Activated CD4-positive, alpha-beta memory T cell treated with anti-CD3 and anti-CD28 coated beads, Interleukin-2, amount 10 ng/mL, durations not matched to agents 7 days and 5 days (primary cell): ENCODE measurements around the gene SLC37A2. TPM values are rescaled to one million over a fixed set of nuclear protein-coding genes. Genes with fewer than 3 reads are reported as not detected.
"Not testable (repeated sequence)": the region's sequence is repeated elsewhere in the genome, so short reads cannot be mapped to it uniquely, and the experiment has no call there.

Source experiments
- CTCF ChIA-PET: fragments of 350-600 bp; sonication (Branson Sonifier 250); formaldehyde crosslinking; loops from one replicate; lab custom pipeline; 2021; ENCODE audit warnings: antibody characterized with exemption, inconsistent platforms; lab: Charles Lee
- POLR2A ChIA-PET: fragments of 350-600 bp; sonication (Branson Sonifier 250); formaldehyde crosslinking; loops from one replicate; lab custom pipeline; 2021; ENCODE audit warnings: antibody characterized with exemption; lab: Charles Lee
- DNase-seq: peaks from one replicate; pipeline ENCODE4 v3.0.0-alpha.2; 2020
- H3K27ac Mint-ChIP-seq: one replicate; pipeline ENCODE4 v1.8.0; 2021; ENCODE audit warnings: mild to moderate bottlenecking, mixed read lengths
- H3K27me3 Mint-ChIP-seq: one replicate; pipeline ENCODE4 v1.8.0; 2021; ENCODE audit warnings: mixed read lengths
- H3K36me3 Mint-ChIP-seq: one replicate; pipeline ENCODE4 v1.8.0; 2021; ENCODE audit warnings: low read depth, mixed read lengths
- H3K4me1 Mint-ChIP-seq: one replicate; pipeline ENCODE4 v1.8.0; 2021; ENCODE audit warnings: mixed read lengths
- H3K4me3 Mint-ChIP-seq: one replicate; pipeline ENCODE4 v1.8.0; 2021; ENCODE audit warnings: mild to moderate bottlenecking, mixed read lengths
- H3K9me3 Mint-ChIP-seq: one replicate; pipeline ENCODE4 v1.8.0; 2021; ENCODE audit warnings: mixed read lengths
- total RNA-seq, 2 experiments: library from RNA; stranded (reverse); gene quantifications; one replicate each; pipeline ENCODE4 v1.2.3, GENCODE V29; 2021

SLC37A2 gene
- total RNA-seq, 2 experiments from 2014 or later, result 2.2 to 2.6 TPM

GRCh38 chr11:125090151-125090550 is 27.0 kb downstream of the SLC37A2 start:
- H3K27ac Mint-ChIP-seq, H3K4me1 Mint-ChIP-seq, H3K9me3 Mint-ChIP-seq, H3K36me3 Mint-ChIP-seq, H3K27me3 Mint-ChIP-seq, DNase-seq, H3K4me3 Mint-ChIP-seq, POLR2A ChIA-PET: not testable (repeated sequence)
- CTCF ChIA-PET, result interaction anchor here (1.4 to 4.3 kb wide), 6 partner anchors 13 to 51 kb away, joined by 4 to 27 read pairs (median 8); partner anchors contain the start of gene TMEM218

GRCh38 chr11:125090816-125091215 is 27.7 kb downstream of the SLC37A2 start:
- H3K4me3 Mint-ChIP-seq, result no peak overlapping the region
- H3K27ac Mint-ChIP-seq, result no peak overlapping the region
- H3K27me3 Mint-ChIP-seq, result no peaks in the 10 kb centered on the region
- ChIA-PET POLR2A (interaction anchor here (1.0 to 1.5 kb wide), 2 partner anchors 21 to 51 kb away, joined by 3 to 5 read pairs; partner anchors contain the start of gene TMEM218), CTCF (interaction anchor here (0.6 to 4.3 kb wide), 8 partner anchors 13 to 75 kb away, joined by 3 to 27 read pairs (median 7); partner anchors contain the start of gene TMEM218)
- no peak for DNase-seq
- H3K36me3 Mint-ChIP-seq, result no peaks in the 10 kb centered on the region
- no peaks in the 10 kb centered on the region for H3K9me3 Mint-ChIP-seq
- no peaks in the 10 kb centered on the region for H3K4me1 Mint-ChIP-seq

GRCh38 chr11:125091247-125091876 is 28.3 kb downstream of the SLC37A2 start:
- H3K4me1 Mint-ChIP-seq, result no peaks in the 10 kb centered on the region
- POLR2A ChIA-PET, result interaction anchor here (1.0 to 1.5 kb wide), 2 partner anchors 20 to 51 kb away, joined by 3 to 5 read pairs; partner anchors contain the start of gene TMEM218

GRCh38 chr11:125091877-125092664 is 29.0 kb downstream of the SLC37A2 start:
- no peaks in the 10 kb centered on the region for H3K9me3 Mint-ChIP-seq
- no peak overlapping the region for H3K4me3 Mint-ChIP-seq
- H3K4me1 Mint-ChIP-seq, result no peaks in the 10 kb centered on the region
- no peak overlapping the region for H3K27ac Mint-ChIP-seq
- DNase-seq, result no peak
- CTCF ChIA-PET, result interaction anchor here (1.3 to 4.3 kb wide), 6 partner anchors 15 to 51 kb away, joined by 4 to 27 read pairs (median 8); partner anchors contain the start of gene TMEM218
- POLR2A ChIA-PET, result interaction anchor here (1.5 kb wide), 1 partner anchor 20 kb away, joined by 5 read pairs; the partner anchor contains the start of gene TMEM218
- no peaks in the 10 kb centered on the region for H3K27me3 Mint-ChIP-seq
- H3K36me3 Mint-ChIP-seq, result peaks cover 4% of the 10 kb centered on the region

More at GRCh38 chr11:125091247-125091876, 28.3 kb downstream of the SLC37A2 start:
- no peaks in the 10 kb centered on the region for H3K9me3 Mint-ChIP-seq
- no peaks in the 10 kb centered on the region for H3K36me3 Mint-ChIP-seq
- CTCF ChIA-PET, result interaction anchor here (0.6 to 4.3 kb wide), 8 partner anchors 12 to 74 kb away, joined by 3 to 27 read pairs (median 7); partner anchors contain the start of gene TMEM218
- no peak overlapping the region for H3K4me3 Mint-ChIP-seq
- no peak for DNase-seq
- no peaks in the 10 kb centered on the region for H3K27me3 Mint-ChIP-seq
- no peak overlapping the region for H3K27ac Mint-ChIP-seq

GRCh38 chr11:125092669-125093068 is 29.6 kb downstream of the SLC37A2 start:
- H3K9me3 Mint-ChIP-seq, result no peaks in the 10 kb centered on the region
- peaks cover 4% of the 10 kb centered on the region for H3K36me3 Mint-ChIP-seq
- no peaks in the 10 kb centered on the region for H3K27me3 Mint-ChIP-seq
- no peak overlapping the region for H3K27ac Mint-ChIP-seq
- DNase-seq, result no peak
- no peaks in the 10 kb centered on the region for H3K4me1 Mint-ChIP-seq
- no peak overlapping the region for H3K4me3 Mint-ChIP-seq
- ChIA-PET CTCF (interaction anchor here (2.8 to 4.3 kb wide), 2 partner anchors 19 to 32 kb away, joined by 9 to 27 read pairs; partner anchors contain the start of gene TMEM218), POLR2A (no interaction called here)

- CTCF ChIA-PET, result interaction anchor here (4.3 kb wide), 1 partner anchor 31 kb away, joined by 27 read pairs; no protein-coding TSS in a partner anchor
- Mint-ChIP-seq H3K27ac (no peak overlapping the region), H3K4me1 (no peaks in the 10 kb centered on the region), H3K4me3 (no peak overlapping the region), H3K36me3 (peaks cover 4% of the 10 kb centered on the region), H3K27me3 (no peaks in the 10 kb centered on the region), H3K9me3 (no peaks in the 10 kb centered on the region)
- DNase-seq, result no peak
- POLR2A ChIA-PET, result no interaction called here
These were observed 30.4 kb downstream of the SLC37A2 start for GRCh38 chr11:125093502-125093901.

- no peaks in the 10 kb centered on the region for H3K4me1 Mint-ChIP-seq
- POLR2A ChIA-PET, result interaction anchor here (1.2 kb wide), 1 partner anchor 72 kb away, joined by 3 read pairs; no protein-coding TSS in a partner anchor
- no peak overlapping the region for H3K27ac Mint-ChIP-seq
- CTCF ChIA-PET, result interaction anchor here (2.9 kb wide), 1 partner anchor 47 kb away, joined by 7 read pairs; no protein-coding TSS in a partner anchor
- H3K4me3 Mint-ChIP-seq, result no peak overlapping the region
- DNase-seq, result no peak
- H3K27me3 Mint-ChIP-seq, result no peaks in the 10 kb centered on the region
- peaks cover 4% of the 10 kb centered on the region for H3K36me3 Mint-ChIP-seq
- no peaks in the 10 kb centered on the region for H3K9me3 Mint-ChIP-seq
These were observed 31.6 kb downstream of the SLC37A2 start for GRCh38 chr11:125094731-125095130.

- POLR2A ChIA-PET, result no interaction called here
- Mint-ChIP-seq H3K36me3 (peaks cover 19% of the 10 kb centered on the region), H3K27me3 (no peaks in the 10 kb centered on the region), H3K9me3 (no peaks in the 10 kb centered on the region), H3K27ac (no peak overlapping the region), H3K4me1 (peaks cover under 1% of the 10 kb centered on the region), H3K4me3 (no peak overlapping the region)
- CTCF ChIA-PET, result interaction anchor here (2.1 kb wide), 1 partner anchor 24 kb away, joined by 7 read pairs; no protein-coding TSS in a partner anchor
- no peak for DNase-seq
These were observed 37.0 kb downstream of the SLC37A2 start for GRCh38 chr11:125100136-125100535.

- peaks cover 17% of the 10 kb centered on the region for H3K36me3 Mint-ChIP-seq
- H3K27me3 Mint-ChIP-seq, result no peaks in the 10 kb centered on the region
- CTCF ChIA-PET, result interaction anchor here (2.1 kb wide), 1 partner anchor 23 kb away, joined by 7 read pairs; no protein-coding TSS in a partner anchor
- no peak for DNase-seq
- no peak overlapping the region for H3K4me3 Mint-ChIP-seq
- POLR2A ChIA-PET, result no interaction called here
- peaks cover 11% of the 10 kb centered on the region for H3K4me1 Mint-ChIP-seq
- no peak overlapping the region for H3K27ac Mint-ChIP-seq
- H3K9me3 Mint-ChIP-seq, result no peaks in the 10 kb centered on the region
These were observed 38.5 kb downstream of the SLC37A2 start for GRCh38 chr11:125101596-125101995.

GRCh38 chr11:125102025-125102424 is 38.9 kb downstream of the SLC37A2 start:
- peaks cover 11% of the 10 kb centered on the region for H3K4me1 Mint-ChIP-seq
- ChIA-PET CTCF (interaction anchor here (0.8 kb wide), 1 partner anchor 142 kb away, joined by 3 read pairs; no protein-coding TSS in a partner anchor), POLR2A (no interaction called here)
- H3K36me3 Mint-ChIP-seq, result peaks cover 15% of the 10 kb centered on the region
- DNase-seq, result no peak
- H3K9me3 Mint-ChIP-seq, result no peaks in the 10 kb centered on the region
- no peaks in the 10 kb centered on the region for H3K27me3 Mint-ChIP-seq
- H3K4me3 Mint-ChIP-seq, result no peak overlapping the region
- no peak overlapping the region for H3K27ac Mint-ChIP-seq

- Mint-ChIP-seq H3K27me3 (no peaks in the 10 kb centered on the region), H3K27ac (no peak overlapping the region), H3K4me3 (no peak overlapping the region), H3K4me1 (peaks cover 11% of the 10 kb centered on the region), H3K9me3 (no peaks in the 10 kb centered on the region), H3K36me3 (peaks cover 15% of the 10 kb centered on the region)
- POLR2A ChIA-PET, result interaction anchor here (0.8 kb wide), 1 partner anchor 8 kb away, joined by 3 read pairs; no protein-coding TSS in a partner anchor
- CTCF ChIA-PET, result interaction anchor here (0.8 kb wide), 1 partner anchor 143 kb away, joined by 3 read pairs; no protein-coding TSS in a partner anchor
- DNase-seq, result no peak
These were observed 39.4 kb downstream of the SLC37A2 start for GRCh38 chr11:125102510-125102909.

GRCh38 chr11:125105926-125106325 is 42.8 kb downstream of the SLC37A2 start:
- ChIA-PET POLR2A (interaction anchor here (1.1 kb wide), 1 partner anchor 152 kb away, joined by 4 read pairs; no protein-coding TSS in a partner anchor), CTCF (interaction anchor here (1.0 to 2.1 kb wide), 3 partner anchors 15 to 36 kb away, joined by 3 to 8 read pairs (median 4); no protein-coding TSS in a partner anchor)
- Mint-ChIP-seq H3K27ac (no peak overlapping the region), H3K27me3 (no peaks in the 10 kb centered on the region), H3K4me1 (peaks cover 20% of the 10 kb centered on the region), H3K4me3 (no peak overlapping the region), H3K9me3 (no peaks in the 10 kb centered on the region), H3K36me3 (peaks cover 8% of the 10 kb centered on the region)
- no peak for DNase-seq
